NCI-H2107 treated with DMSO at 0.1 percent for 48 hours (cell line): ENCODE results near the gene ATP8B2.
"Not testable (repeated sequence)": the region's sequence is repeated elsewhere in the genome, so short reads cannot be mapped to it uniquely, and the experiment has no call there.

ENCODE experiments used
- DNase-seq: peaks from one replicate; lab custom pipeline; 2025; ENCODE audit not compliant: unreplicated experiment; lab: John Stamatoyannopoulos, UW

ATP8B2 gene, protein sequence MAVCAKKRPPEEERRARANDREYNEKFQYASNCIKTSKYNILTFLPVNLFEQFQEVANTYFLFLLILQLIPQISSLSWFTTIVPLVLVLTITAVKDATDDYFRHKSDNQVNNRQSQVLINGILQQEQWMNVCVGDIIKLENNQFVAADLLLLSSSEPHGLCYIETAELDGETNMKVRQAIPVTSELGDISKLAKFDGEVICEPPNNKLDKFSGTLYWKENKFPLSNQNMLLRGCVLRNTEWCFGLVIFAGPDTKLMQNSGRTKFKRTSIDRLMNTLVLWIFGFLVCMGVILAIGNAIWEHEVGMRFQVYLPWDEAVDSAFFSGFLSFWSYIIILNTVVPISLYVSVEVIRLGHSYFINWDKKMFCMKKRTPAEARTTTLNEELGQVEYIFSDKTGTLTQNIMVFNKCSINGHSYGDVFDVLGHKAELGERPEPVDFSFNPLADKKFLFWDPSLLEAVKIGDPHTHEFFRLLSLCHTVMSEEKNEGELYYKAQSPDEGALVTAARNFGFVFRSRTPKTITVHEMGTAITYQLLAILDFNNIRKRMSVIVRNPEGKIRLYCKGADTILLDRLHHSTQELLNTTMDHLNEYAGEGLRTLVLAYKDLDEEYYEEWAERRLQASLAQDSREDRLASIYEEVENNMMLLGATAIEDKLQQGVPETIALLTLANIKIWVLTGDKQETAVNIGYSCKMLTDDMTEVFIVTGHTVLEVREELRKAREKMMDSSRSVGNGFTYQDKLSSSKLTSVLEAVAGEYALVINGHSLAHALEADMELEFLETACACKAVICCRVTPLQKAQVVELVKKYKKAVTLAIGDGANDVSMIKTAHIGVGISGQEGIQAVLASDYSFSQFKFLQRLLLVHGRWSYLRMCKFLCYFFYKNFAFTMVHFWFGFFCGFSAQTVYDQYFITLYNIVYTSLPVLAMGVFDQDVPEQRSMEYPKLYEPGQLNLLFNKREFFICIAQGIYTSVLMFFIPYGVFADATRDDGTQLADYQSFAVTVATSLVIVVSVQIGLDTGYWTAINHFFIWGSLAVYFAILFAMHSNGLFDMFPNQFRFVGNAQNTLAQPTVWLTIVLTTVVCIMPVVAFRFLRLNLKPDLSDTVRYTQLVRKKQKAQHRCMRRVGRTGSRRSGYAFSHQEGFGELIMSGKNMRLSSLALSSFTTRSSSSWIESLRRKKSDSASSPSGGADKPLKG

DNA sequence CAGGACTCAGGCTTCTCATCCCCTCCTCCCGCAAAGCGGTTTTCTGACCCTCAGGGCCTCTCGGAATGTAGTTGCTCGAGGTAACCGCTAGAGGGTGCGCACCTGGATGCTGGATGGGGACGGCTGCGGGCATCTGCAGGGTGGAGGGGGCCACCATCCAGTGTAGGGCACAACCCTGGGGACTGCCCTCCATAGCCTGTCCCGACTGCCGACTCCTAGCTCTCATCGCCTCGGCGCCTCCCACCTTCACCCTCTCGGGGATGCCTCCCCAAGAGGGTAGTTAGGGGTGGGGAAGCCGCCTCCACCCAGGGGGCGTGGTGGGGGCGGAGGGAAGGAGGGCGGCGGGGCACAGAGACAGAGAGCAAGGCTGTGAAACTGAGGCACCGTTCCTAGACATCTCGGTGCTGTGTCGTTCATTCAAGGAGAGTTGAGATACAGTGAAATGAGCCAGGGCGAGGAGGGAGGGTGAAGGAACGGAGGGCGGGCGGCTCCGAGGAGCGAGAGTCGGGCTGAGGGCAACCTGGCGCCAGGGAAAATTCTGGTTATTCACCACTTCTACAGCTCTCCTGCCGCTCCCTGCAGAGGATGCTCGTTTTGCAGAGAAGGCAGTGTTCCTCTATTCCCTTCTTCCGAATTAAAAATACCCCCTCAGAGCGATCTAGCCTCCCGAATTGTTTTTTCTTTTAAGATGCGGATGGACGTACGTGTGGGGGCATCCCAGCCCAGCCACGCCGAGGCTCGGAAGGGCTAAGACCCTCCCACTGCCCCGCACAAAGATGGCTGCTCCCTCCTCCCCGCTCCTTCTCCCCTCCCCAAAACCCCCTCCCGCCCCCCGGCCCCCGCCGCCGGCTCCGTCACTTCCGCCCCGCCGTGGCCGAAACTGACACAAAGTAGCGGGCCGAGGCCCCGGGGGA, at the start of gene ATP8B2:
TSS of gene ATP8B2 (plus strand) at position 857 of the 914 bp plus-strand sequence. CDS start 2,617 bp downstream, outside the sequence.
- DNase-seq, result peak; percentile 75

DNA sequence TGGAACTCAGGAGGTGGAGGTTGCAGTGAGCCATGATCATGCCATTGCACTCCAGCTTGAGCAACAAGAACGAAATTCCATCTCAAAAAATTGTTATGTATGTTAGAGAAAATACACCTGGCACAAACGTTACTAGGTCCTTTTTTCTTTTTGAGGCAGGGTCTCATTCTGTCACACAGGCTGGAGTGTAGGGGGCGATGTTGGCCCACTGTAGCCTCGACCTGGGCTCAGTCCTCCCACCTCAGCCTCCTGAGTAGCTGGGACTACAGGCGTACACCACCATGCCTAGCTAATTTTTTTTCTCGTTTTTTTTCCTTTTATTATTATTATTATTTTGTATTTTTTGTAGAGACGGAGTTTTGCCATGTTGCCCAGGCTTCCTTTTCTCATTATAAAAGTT, 48.5 kb upstream of the ATP8B2 start:
- DNase-seq, result no peak

DNA sequence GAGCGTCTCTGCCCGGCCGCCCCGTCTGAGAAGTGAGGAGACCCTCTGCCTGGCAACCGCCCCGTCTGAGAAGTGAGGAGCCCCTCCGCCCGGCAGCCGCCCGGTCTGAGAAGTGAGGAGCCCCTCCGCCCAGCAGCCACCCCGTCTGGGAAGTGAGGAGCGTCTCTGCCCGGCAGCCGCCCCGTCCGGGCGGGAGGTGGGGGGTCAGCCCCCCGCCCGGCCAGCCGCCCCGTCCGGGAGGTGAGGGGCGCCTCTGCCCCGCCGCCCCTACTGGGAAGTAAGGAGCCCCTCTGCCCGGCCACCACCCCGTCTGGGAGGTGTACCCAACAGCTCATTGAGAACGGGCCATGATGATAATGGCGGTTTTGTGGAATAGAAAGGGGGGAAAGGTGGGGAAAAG, 37.7 kb upstream of the ATP8B2 start:
- not testable (repeated sequence) for DNase-seq

DNA sequence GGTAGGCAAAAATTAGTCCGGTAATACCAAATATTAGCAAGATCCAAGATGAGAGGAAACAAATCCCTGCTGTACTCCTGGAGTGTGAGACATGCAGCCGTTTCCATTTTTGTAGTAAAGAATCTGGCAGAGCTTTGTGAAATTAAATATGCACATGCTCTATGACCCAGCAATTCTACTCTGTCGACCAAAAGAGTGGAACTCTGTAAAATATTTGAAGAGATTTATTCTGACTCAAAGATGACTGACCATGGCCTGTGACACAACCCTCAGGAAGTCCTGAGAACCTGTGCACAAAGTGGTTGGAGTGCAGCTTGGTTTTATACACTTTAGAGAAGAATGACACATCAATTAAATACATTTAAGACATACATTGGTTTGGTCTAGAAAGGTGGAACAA, 36.7 kb upstream of the ATP8B2 start:
- no peak for DNase-seq

DNA sequence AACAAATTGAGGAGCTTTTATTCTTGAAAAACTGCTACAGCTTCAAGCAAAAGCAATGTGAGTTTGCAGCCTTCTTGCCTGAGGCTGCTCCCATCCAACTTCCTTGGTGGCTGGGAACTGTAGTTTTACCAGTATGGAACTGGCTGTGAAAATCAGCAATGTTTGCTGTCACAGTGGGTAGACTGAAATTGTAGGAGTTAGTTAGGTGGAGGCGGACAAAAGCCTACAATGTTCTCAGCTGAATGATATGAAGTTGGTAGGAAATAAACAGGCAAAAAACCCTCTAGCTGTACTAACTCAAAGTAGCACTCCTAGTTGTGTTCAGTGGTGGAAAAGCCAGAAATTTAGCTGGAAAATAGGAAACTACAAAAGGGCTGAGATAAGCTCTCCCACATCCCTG, 34.4 kb upstream of the ATP8B2 start:
- no peak for DNase-seq

DNA sequence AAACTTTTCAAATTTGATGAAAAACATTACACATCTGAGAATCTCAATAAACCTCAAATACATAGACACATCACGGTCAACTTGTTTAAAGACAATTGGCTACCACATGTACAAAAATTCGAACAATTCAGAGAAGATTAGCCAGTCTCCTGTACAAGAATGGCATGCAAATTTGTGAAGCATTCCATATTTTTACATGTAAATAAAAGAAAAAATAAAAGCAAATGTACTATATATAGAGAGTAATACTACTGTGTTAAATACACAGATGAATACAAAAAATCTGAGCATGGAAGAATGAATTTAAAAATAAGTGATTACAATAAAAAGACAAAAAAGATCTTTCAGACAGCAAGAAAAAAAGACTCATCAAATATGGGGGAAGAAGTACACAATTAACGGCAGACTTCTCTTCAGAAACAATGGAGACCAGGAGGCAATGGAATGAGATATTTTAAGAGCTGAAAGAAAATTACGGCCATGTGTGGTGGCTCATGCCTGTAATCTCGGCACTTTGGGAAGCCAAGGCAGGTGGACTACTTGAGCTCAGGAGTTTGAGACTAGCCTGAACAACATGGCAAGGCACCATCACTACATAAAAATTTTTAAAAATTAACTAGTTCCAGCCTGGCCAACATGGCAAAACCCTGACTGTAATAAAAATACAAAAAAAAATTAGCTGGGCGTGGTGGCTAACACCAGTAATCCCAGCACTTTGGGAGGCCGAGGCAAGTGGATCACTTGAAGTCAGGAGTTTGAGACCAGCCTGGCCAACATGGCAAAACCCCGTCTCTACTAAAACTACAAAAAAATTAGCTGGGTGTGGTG, 29.7 kb upstream of the ATP8B2 start:
- DNase-seq, result no peak

DNA sequence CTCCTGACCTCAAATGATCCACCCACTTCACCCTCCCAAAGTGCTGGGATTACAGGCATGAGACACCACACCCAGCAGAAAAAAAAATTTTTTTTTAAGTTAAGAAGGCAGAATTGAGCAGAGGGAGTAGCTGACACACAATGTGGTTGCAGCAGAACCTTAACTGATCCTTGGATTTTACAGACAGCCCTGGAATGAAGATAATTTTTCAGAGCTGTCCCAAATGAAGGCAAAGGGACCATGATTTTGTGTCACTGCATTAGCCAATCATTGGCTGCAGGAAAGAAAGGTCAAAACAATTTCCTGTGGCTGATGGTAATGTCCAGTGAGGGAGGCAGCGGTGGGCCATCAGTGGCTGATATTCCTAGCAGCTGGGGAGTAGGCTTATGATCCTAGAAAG, 23.7 kb upstream of the ATP8B2 start:
- no peak for DNase-seq

DNA sequence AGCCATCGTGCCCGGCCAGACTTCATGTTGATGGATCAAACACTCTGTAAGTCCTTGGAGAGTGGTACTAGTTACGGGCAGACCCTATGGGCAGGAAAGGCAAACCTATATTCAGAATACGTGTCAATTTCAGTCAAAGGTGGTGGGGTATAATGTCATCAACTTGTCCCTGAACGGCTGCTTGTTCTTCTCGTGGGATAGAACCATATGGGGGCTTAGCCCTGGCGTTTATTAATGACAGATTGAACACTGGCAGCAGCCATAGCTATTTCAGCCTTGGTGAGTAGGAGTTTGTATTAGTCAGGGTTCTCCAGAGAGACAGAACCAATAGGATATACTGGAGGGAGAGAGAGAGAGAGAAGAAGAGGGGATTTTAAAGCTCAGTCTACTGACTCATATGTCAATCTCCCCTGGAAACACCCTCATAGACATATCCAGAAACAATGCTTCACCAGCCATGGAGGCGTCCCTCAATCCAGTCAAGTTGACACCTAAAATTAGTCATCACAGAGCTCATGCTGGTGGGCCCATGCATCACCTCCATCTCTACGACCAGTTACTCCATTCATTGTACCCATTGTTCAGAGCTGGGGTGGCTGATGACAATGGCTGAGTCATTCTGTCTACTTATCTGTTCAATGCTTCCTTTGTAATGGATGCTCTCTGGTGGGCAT, 20.5 kb upstream of the ATP8B2 start:
- no peak for DNase-seq

DNA sequence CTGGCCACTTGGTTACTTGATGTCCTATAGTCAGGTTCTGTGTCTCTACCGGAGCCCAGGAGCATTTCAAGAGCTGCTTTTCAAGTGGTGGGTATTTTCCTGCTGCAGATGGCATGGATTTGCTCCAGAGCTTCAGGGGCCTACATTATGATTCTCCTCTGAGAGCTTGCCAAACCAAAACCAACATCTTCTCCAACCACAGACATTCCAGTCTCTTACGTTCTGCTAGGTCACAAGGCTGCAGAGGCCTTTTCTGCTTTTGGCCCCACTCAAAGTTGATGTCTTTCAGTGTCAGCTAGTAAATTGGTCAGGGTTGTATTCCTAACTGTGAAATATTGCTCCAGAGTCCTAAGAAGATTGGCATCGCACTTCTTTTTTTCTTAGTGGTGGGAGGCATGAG, 19.2 kb upstream of the ATP8B2 start:
- DNase-seq, result no peak

DNA sequence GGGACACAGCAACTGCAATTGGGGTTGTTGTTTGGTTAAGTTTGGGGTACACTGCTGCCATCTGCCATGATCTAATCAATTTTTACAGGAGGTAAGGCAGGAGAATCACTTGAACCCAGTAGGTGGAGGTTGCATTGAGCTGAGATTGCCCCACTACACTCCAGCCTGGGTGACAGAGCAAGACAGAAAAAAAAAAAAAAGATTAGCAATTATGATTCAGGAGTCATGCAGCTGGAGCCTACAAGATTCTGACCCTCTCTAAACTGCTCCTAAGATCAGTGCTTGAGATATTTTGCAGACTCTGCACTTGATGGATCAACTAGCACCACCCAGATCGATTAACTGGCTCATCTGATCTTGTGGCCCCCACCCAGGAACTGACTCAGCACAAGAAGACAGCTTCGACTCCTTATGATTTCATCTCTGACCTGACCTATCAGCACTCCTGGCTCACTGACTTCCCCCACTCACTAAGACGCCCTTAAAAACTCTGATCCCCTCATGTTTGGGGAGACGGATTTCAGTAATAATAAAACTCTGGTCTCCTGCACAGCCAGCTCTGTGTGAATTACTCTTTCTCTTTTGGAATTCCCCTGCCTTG, 17.6 kb upstream of the ATP8B2 start:
- DNase-seq, result not testable (repeated sequence)

DNA sequence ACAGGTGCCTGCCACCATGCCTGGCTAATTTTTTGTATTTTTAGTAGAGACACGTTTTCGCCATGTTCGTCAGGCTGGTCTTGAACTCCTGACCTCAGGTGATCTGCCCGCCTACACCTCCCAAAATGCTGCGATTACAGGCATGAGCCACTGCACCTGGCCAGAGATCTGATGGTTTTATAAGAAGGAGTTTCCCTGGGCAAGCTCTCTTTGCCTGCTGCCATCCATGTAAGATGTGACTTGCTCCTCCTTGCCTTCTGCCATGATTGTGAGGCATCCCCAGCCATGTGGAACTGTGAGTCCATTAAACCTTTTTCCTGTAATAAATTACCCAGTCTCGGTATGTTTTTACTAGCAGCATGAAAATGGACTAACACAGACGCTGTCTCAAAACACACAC, 16.2 kb upstream of the ATP8B2 start:
- not testable (repeated sequence) for DNase-seq

DNA sequence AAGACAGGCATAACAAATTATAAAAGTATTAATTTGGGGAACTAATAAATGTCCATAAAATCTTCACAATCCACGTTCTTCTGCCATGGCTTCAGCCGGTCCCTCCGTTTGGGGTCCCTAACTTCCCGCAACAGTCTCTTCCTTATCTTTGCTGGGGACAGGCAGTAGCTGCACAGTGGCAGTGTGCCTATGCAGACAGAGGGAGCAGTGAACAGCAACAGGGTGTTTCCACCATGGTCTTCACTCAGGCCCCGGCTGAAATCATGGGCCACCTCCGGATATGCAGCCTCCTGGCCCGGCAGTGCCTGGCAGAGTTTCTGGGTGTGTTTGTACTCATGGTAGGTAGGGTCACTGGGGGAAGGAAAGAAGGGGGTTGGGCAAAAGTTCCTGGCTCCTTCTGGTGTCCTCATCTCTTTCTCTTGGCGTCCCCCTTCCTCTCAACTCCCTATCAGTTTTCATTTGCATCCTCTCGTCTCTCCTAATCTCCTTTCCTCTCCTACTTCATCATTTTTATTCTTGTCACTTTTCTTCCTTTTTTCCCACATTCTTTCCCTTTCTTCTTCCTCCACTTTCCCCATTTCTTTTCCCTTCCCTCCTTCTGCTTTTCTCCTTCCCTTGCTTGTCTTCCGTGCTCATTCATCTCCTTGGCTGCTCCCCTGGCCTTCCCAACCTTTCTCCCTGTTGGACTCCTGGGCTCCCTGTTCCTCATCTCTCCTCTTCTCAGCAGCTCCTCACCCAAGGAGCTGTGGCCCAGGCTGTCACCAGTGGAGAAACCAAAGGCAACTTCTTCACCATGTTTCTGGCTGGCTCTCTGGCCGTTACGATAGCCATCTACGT, 12.9 kb upstream of the ATP8B2 start:
- DNase-seq, result not testable (repeated sequence)

DNA sequence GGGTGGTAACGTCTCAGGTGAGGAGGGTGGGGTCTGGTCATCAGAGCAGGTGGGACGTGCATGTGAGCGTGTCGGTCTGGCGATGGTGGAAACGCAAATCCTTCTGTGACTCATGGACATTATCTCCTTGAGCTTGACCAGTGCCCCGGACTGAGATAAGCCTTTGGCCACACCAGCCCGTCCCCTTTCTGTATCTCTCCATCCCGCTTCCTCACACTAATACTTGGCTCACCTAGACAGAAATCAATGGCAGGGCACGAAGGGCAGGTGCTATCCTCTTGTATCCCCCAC, 12.3 kb upstream of the ATP8B2 start:
- DNase-seq, result no peak

DNA sequence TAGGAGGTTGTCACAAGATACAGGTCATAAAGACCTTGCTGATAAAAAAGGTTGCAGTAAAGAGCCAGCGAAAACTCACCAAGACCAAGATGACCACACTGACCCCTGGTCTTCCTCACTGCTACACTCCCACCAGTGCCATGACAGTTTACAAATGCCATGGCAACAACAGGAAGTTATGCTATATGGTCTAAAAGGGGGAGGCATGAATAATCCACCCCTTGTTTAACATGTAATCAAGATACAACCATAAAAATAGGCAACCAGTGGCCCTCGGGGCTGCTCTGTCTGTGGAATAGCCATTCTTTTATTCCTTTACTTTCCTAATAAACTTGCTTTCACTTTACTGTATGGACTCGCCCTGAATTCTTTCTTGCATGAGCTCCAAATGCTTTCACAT, 11.1 kb upstream of the ATP8B2 start:
- not testable (repeated sequence) for DNase-seq

DNA sequence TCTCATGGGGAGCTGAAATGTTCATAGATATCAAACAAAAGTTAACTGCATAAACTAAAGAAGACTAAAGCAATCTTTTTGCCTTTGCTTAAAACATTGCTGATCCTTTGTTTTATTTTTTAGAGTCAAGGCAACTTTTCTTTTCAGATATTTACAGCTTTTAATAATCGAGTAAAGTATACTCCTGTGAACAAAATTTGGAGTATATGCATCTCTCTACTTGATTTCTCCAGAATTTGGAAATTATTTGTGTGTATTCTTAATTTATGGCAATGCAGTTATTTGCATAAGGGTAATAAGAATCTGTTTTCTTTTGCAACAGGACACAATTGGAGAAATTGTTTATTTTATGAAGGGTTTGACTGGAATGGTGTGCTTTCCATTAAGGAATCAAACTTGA, 8.6 kb upstream of the ATP8B2 start:
- DNase-seq, result no peak

DNA sequence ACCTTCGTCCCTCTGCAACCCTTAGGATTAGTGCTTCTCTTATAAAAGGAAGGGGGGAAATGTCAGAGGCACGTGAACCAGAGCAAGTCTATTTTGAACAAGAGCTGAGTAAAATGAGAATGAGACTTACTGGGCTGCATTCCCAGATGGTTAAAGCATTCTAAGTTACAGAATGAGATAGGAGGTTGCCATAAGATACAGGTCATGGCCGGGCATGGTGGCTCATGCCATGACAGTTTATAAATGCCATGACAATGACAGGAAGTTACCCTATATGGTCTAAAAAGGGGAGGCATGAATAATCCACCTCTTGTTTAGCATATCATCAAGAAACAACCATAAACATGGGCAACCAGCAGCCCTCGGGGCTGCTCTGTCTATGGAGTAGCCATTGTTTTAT, 6.9 kb upstream of the ATP8B2 start:
- DNase-seq, result no peak

DNA sequence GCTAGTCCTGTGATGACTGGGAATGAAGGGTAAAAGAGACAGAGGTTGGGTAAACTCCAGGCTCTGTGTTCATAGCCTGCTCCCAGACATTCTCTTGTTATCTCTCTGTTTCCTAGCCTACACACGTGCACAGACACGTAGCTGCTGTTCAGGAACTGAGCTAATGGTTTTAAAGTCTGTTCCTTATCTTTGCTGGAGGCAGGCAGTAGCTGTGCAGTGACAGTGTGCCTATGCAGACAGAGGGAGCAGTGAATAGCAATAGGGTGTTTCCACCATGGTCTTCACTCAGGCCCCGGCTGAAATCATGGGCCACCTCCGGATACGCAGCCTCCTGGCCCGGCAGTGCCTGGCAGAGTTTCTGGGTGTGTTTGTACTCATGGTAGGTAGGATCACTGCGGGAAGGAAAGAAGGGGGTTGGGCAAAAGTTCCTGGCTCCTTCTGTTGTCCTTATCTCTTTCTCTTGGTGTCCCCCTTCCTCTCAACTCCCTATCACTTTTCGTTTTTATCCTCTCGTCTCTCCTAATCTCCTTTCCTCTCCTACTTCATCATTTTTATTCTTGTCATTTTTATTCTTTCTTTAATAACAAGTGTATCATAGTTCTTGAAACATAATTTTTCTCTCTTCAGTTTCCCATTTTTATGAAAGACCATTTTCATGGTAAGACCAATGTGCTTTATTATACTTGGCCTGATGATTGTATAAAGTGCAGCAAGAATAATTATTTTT, 4.3 kb upstream of the ATP8B2 start, which contains the start of gene AQP10:
TSS of gene AQP10 (plus strand) at position 212 of the 727 bp plus-strand sequence. CDS start at position 275, 63 bp downstream.
- DNase-seq, result no peak
